NCI-H2107 treated with DMSO at 0.1 percent for 48 hours (cell line): ENCODE measurements around the gene ADGRV1.
"Not testable (repeated sequence)": the region's sequence is repeated elsewhere in the genome, so short reads cannot be mapped to it uniquely, and the experiment has no call there.

Experiments used
- DNase-seq: peaks from one replicate; lab custom pipeline; 2025; ENCODE audit not compliant: unreplicated experiment; lab: John Stamatoyannopoulos, UW

The ADGRV1 gene

GRCh38 chr5:90967851-90968250, 409.3 kb downstream of the ADGRV1 start:
- DNase-seq: no peak

DNA sequence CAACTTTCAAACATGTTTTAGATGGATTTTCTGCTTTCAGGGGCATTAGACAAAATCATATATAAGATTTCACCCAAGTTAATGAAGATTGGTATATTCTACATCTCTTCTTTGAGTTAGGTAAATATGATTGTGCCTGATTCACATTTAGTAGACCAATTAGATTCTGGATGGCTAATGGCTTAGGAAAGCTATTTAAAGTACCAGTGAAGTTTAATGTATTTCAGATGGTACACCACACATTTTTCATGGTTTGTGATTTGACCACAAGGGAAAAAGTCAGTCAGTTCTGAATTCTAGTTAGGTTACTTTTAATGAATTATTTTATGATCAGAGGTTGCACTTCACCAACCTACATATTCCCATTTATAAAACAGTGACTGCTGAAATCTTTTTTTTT, 409.7 kb downstream of the ADGRV1 start:
- DNase-seq: no peak

DNA sequence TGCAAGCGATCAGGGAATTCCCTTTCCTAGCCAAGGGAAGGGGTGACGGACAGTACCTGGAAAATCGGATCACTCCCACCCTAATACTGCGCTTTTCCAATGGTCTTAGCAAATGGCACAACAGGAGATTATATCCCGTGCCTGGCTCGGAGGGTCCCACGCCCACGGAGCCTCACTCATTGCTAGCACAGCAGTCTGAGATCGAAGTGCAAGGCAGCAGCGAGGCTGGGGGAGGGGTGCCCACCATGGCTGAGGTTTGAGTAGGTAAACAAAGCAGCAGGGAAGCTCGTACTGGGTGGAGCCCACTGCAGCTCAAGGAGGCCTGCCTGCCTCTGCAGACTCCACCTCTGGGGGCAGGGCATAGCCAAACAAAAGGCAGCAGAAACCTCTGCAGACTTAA, 411.3 kb downstream of the ADGRV1 start:
- DNase-seq: not testable (repeated sequence)

DNA sequence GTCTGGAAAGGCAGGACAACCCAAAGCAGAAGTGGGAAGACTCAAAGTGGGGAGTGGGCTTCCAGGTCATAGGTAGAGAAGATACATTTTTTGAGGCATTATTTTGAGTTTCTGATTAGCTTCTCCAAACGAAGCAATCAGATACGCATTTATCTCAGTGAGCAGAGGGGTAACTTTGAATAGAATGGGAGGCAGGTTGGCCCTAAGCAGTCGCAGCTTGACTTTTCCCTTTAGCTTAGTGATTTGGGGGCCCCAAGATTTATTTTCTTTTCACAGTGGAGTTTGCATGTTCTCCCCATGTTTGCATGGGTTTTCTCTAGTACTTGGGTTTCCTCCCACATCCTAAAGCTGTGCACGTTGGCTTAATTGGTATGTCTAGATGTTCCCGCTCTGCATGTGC, 422.6 kb downstream of the ADGRV1 start:
- no peak for DNase-seq

- no peak for DNase-seq
Measured at GRCh38 chr5:90981821-90982220, 423.2 kb downstream of the ADGRV1 start.

DNA sequence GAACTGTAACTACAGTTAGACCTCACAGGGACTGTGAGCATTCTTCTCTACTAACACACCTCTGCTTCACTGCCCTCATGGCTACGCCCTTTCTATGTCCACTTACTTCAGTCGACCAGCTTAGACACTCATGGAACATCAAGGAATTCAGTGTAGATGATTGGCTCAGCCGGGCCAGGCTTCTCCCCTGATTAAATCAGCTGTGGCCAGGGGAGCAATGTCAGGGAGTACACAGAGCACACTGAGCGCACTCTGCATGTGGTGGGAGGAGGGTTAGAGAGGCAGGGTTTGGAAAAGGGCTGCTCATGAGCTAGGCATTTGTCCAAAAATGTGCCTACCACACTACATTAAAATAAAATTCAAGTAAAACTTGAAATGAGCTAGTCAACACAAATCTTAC, 424.0 kb downstream of the ADGRV1 start:
- DNase-seq: no peak

GRCh38 chr5:90983148-90983547, 424.6 kb downstream of the ADGRV1 start:
- no peak for DNase-seq

- DNase-seq: no peak
Measured at GRCh38 chr5:90983711-90984124, 425.1 kb downstream of the ADGRV1 start.

DNA sequence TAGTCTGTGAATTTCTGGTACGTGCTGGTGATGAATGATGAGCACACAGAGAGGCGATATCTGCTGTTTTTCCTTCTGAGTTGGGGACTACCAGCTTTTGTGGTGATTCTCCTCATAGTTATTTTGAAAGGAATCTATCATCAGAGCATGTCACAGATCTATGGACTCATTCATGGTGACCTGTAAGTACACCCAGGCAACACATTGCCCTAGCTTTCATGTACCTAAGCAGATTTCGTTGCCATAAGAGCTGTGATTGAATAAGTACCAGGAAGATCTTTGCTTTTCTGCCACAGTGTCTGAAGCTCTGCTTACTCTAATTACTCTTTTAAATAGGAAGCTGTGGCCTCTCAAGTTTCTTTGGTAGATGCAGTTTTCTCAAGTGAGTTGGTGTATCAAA, 426.7 kb downstream of the ADGRV1 start:
- peak; percentile 21 for DNase-seq

GRCh38 chr5:90987726-90988125, 429.1 kb downstream of the ADGRV1 start:
- DNase-seq: no peak

GRCh38 chr5:90991201-90991600, 432.6 kb downstream of the ADGRV1 start:
- no peak for DNase-seq

GRCh38 chr5:90994796-90995195, 436.2 kb downstream of the ADGRV1 start:
- no peak for DNase-seq

DNA sequence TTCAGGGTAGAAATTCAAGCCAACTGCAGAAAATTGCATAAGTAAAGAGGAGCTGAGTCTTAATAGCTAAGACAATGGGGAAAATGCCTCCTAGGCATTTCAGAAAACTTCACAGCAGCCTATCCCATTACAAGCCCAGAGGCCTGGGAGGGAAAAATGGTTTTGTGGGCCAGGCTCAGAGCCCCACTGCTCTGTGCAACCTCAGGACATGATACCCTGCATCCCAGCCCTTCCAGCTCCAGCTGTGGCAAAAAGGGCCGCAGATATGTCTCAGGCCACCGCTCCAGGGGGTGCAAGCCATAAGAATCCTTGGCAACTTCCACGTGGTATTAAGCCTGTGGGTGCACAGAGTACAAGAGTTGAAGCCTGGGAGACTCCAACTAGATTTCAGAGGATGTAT, 437.5 kb downstream of the ADGRV1 start:
- DNase-seq: no peak

- DNase-seq: no peak
Measured at GRCh38 chr5:90997082-90997481, 438.5 kb downstream of the ADGRV1 start.

- no peak for DNase-seq
Measured at GRCh38 chr5:91000743-91001142, 442.1 kb downstream of the ADGRV1 start.

GRCh38 chr5:91006713-91007112, 448.1 kb downstream of the ADGRV1 start:
- DNase-seq: no peak

DNA sequence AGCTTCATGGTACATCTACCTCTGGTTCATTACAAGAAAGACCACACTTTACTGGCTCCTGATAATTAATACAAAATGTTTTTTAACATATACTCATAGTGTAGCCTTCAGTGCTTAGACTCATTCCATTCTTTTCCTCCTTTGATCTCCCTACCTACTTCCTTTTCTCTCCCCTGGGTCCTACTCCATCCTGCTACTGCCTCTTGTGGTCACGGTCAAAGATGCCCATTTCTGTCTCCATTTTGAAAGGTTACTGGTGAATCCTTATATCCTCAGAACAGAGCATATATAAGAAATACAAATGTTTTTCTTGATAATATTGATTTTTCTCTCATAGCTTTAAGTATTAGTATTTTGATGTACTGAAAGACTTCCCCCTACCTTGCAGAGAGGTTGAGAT, 448.7 kb downstream of the ADGRV1 start:
- DNase-seq: no peak

GRCh38 chr5:91007780-91008402, 449.3 kb downstream of the ADGRV1 start:
- DNase-seq: no peak

DNA sequence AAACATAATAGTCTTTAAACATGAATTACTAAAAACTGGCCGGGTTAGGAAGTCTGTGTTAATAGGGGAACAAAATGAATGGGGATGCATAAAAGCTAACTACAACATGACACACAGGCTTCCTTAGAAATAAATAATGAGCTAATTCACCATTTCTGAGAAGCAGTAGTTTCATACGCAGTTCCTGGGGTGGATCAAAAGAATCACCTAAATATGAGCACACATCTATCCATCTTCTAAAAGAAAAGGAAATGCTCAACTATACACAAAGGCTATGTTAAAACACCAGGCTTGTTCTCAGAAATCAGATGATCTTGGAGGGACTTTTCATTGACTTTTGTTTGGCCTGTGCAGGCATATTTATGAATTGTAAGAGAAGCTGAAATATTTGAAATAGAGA, 451.5 kb downstream of the ADGRV1 start:
- DNase-seq: no peak

- DNase-seq: no peak
Measured at GRCh38 chr5:91011029-91011428, 452.4 kb downstream of the ADGRV1 start.

DNA sequence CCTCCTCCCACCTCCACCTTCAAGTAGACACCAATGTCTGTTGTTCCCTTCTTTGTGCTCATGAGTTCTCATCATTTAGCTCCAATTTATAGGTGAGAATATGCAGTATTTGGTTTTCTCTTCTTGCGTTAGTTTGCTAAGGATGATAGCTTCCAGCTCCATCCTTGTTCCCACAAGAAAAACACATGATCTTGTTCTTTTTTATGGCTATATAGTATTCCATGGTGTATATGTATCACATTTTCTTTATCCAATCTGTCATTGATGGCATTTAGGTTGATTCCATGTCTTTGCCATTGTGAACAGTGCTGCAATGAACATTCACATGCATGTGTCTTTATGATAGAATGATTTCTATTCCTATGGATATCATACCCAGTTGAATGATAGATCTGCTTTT, 454.3 kb downstream of the ADGRV1 start:
- not testable (repeated sequence) for DNase-seq

DNA sequence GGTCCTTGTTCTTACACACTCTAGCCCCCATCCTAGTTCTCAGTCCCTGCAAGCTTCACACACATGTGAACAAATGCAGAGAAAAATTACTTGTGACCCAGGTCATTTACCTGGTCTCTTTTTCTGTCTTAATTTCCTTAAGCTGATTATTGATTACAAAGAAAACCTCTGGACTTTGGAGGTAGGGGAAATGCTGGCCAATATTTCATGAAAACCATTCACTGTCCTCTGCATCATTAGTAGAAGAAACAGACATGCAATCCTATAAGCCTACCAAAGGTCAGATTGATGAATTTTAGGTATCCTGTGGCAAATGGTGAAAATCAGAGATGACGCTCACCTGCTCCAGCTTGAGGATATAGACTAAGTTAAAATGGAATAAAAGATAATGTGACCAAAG, 457.7 kb downstream of the ADGRV1 start:
- no peak for DNase-seq

DNA sequence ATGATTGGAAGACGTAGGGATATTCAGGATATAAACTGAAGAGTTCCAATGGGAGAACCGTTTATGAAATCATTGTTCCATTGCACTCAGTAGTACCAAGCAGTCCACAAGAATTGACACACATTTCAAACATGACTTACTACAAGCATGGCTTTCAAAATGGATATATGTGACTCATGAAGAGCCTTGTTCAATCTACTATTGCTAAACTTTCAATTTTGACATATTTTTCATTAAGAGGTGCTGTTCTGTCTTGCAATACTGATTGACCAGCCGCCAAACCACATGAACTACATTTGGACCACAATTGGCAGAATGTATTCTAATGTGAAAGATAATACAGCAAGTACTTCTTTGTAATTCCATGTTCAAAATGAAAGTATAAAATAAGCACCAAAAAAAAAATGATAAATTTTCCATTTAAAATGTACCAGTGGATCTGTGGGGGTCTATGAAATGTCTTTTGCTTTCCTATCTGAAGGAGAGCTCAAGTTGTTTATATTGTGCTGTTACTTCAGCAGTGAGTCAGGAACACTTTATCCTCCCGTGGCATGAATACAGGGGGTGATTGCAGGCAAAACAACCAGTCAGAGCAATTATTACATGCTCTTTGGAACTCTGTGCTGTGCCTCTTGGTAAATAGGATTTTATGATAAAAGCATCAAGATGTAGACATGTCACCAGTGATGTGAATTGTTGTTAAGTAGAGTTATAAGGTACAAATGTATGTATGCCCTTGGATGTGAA, 458.5 kb downstream of the ADGRV1 start:
- DNase-seq: no peak
